Skin of body (tissue), 2 donors: ENCODE results near the gene ZP2. TPM values are rescaled to one million over a fixed set of nuclear protein-coding genes. Genes with fewer than 3 reads are reported as not detected.
"Not testable (repeated sequence)": the region's sequence is repeated elsewhere in the genome, so short reads cannot be mapped to it uniquely, and the experiment has no call there.

Experiments used
- DNase-seq: peaks from one replicate; lab custom pipeline; 2025; lab: John Stamatoyannopoulos, UW
- total RNA-seq: library from RNA; depleted of rRNA; stranded (reverse); fragments of >200 nt; gene quantifications from one replicate; pipeline ENCODE4 v1.2.3, GENCODE V29; 2014

Gene ZP2
- total RNA-seq, 1 donor from 2014 or later = 0.69 TPM

- DNase-seq = no peak
Observed at GRCh38 chr16:21217121-21217520, 5.7 kb upstream of the ZP2 start.

DNA sequence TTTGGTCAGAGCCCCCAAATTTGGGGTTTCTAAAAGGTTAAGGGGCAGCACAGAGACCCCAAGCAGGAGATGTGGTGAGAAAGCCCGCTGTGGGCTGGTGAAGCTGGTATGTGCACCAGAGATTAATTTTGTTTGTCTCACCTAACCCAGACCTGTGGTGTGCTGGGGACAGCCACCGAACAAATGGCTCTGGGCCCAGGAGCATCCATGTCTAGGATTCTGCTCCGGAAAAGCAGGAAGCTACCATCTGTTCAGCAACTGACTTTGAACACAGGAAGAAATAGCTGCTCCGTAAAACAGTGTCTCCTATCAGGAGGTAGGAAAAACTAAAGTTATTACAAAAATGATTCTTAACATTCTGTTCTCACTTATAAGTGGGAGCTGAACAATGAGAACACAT is 2.7 kb upstream of the ZP2 start:
- no peak for DNase-seq

- DNase-seq = no peak
Observed at GRCh38 chr16:21208446-21209230, 2.7 kb downstream of the ZP2 start.

GRCh38 chr16:21206550-21206949 is 4.8 kb downstream of the ZP2 start:
- DNase-seq = no peak

DNA sequence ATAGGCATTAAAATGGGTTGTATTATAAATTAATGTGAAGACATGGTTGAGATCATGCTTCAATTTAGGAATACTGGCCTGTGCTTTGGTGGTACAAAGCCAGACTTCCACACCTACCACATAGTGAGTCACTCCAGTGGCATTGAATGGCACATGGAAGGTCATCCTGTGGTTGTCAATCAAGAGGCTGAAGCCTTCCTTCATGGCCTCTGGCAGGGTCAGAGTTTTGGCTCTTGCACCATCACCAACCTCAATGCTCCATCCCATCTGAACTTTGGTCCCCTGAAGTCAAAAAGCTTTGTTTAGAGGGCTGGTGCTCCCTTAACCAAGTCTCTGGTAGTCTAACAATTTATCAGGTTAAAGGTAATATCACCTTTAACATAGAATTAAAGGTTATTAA is 6.1 kb downstream of the ZP2 start:
- no peak for DNase-seq

- DNase-seq = no peak
Observed at GRCh38 chr16:21203155-21203797, 8.1 kb downstream of the ZP2 start.

DNA sequence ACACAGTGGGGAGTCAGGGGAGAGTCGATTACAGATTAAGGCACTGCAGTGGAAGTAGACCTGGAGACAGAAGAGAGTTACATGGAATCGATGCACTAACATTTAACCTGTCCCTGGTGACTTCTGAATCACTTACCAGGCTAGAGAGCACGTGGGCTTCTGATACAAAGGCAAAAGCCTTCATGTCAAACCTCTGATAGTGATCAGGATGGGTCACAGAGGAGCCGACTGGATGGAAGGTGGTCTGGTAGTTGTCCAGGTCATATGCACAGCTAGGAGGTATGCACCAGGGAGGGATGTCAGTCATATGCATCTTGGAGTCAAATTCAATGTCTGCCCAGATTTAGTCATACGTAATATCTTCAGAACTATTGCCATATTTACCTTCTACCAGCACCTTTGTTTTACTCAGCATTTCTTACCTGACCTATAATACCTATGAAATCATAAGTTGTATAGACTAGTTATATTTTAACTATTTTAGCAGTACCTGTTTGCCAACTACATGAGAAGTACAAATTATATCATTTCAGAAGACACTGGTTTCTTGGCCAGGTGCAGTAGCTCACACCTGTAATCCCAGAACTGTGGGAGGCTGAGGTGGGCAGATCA is 11.7 kb downstream of the ZP2 start:
- no peak for DNase-seq

DNA sequence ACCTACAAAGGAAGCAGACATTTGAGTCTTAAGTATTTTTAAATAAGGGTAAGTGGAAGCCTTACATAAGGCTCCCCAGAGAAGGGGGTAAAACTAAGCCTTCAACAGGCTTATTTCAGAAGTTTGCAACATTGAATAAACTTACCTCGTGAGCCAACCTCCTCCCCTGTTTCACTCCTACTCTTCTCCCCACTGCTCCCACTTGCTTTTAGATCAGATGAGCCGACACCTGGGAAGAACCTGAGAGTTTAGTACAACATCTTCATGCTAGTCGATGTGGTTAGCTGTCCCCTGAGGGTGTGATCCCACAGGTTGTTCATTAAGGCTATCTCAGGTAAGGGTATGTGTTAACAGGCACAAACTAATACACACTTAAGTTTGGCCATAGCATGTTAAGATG is 13.8 kb downstream of the ZP2 start:
- no peak for DNase-seq

DNA sequence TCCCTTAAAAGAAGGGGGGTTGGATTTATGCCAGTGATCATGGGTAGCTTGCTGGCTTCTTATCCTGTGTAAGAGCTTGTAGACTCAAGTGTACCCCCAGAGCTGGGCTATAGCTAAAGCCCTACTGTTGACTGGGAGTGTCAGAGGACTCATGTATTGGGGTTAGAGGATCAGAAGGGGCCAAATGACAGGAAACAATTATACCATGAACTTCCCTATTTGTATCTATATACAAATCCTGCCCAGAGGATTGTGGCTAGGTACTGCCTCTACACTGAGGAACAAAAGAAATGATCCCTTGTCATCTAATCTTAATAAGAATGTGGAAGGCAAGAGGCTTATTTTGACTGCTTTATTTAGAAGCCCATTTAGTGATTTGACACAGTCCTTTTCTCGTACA is 14.3 kb downstream of the ZP2 start:
- no peak for DNase-seq

DNA sequence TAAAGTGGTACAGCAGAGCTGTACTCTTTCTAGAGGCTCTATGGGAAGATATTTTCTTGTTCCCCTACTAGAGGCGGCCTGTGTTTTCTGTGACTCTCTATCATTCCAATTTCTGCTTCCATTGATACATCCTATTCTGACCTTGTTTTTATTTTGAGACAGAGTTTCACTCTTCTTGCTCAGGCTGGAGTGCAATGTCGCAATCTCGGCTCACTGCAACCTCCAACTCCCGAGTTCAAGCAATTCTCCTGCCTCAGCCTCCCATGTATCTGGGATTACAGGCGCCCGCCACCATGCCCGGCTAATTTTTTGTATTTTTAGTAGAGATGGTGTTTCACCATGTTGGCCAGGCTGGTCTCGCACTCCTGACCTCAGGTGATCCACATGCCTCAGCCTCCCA is 16.0 kb downstream of the ZP2 start:
- not testable (repeated sequence) for DNase-seq

- DNase-seq = peak; percentile 49
Observed at GRCh38 chr16:21194771-21195301, 16.5 kb downstream of the ZP2 start.

GRCh38 chr16:21192991-21193390 is 18.4 kb downstream of the ZP2 start:
- DNase-seq = no peak

GRCh38 chr16:21190599-21190998 is 20.8 kb downstream of the ZP2 start:
- no peak for DNase-seq

DNA sequence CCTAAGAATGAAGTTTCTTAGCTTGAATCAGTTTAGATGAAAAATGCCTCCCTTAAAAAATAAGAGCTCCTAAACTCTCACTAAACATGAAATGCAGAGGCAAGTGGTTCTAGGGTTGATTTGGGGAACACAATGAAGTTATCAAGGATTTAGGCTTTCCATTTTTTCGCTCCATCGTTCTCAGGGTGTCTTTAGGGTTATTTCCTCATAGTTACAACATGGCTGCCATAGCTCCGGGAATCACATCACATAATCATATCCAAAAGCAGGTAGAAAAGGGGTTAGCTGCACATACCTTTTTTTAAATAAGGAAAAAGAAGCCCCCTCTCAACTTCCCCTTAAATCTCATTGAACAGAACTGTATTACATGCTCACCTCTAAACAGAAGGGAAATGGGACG is 21.4 kb downstream of the ZP2 start:
- DNase-seq = no peak

- no peak for DNase-seq
Observed at GRCh38 chr16:21189311-21189710, 22.1 kb downstream of the ZP2 start.

DNA sequence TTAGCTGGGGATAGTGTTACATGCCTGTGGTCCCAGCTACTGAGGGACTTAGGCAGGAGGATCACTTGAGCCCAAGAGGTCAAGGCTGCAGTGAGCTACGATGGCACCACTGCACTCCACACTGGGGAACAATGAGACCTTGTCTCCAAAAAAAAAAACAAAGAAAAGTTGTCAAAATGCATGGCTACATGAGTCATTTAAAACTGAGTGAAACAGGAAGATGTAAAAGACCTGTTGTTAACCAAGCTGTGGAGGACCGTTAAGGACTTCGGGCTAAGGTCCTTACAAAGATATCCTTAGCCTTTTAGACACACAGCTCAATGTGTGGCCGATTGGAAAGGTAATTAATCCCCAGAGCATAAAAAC is 25.1 kb downstream of the ZP2 start:
- DNase-seq = no peak

DNA sequence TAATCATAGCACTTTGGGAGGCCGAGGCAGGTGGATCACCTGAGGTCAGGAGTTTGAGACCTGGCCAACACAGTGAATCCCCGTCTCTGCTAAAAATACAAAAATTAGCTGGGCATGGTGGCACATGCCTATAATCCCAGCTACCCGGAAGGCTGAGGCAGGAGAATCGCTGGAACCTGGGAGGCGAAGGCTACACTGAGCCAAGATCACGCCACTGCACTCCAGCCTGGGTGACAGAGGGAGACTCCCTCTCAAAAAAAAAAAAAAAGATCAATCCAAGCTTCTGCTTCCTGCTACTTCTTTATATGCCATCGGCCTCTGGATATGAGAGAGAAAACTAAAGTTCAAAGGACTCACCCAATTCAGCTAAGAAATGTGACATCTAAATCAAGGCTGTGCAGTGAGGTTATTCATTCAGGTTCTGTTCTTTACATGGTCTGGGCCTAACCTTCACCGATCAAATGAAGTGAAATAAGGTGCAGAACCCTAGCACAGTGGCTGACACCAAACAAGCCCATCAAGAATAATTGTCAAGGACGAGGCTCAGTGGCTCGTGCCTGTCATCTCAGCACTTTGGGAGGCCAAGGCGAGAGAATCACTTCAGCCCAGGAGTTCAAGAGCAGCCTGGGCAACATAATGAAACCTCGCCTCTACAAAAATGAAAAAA is 25.6 kb downstream of the ZP2 start:
- no peak for DNase-seq

DNA sequence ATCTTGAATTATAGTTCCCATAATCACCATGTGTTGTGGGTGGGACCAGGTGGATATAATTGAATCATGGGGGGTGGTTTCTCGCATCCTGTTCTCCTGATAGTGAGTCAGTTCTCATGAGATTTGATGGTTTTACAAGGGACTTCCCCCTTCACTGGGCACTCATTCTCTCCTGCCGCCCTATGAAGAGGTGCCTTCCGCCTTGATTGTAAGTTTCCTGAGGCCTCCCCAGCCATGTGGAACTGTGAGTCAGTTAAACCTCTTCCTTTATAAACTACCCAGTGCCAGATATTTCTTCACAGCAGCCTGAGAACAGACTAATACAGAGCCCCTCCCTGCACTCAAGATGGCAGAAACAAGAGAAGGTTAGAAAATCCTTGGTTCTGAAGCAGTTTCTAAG is 26.5 kb downstream of the ZP2 start:
- DNase-seq = no peak

DNA sequence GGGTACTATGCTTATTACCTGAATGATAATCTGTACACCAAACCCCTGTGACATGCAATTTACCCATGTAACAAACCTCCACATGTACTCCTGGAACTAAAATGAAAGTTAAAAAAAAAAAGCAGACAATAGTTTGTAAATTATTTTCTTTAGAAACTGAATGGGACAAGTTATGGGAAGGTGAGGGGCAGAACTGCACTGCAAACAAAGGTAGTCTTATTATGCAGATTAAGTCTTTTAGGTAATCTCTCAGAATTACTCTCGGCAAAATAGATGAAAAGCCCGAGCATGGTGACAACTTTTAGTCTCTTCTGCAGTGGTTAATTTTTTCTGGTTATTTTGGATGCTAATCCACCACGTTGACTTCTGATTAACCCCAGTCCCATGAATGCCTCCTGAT is 27.4 kb downstream of the ZP2 start:
- no peak for DNase-seq

- DNase-seq = no peak
Observed at GRCh38 chr16:21179983-21180365, 31.4 kb downstream of the ZP2 start.

DNA sequence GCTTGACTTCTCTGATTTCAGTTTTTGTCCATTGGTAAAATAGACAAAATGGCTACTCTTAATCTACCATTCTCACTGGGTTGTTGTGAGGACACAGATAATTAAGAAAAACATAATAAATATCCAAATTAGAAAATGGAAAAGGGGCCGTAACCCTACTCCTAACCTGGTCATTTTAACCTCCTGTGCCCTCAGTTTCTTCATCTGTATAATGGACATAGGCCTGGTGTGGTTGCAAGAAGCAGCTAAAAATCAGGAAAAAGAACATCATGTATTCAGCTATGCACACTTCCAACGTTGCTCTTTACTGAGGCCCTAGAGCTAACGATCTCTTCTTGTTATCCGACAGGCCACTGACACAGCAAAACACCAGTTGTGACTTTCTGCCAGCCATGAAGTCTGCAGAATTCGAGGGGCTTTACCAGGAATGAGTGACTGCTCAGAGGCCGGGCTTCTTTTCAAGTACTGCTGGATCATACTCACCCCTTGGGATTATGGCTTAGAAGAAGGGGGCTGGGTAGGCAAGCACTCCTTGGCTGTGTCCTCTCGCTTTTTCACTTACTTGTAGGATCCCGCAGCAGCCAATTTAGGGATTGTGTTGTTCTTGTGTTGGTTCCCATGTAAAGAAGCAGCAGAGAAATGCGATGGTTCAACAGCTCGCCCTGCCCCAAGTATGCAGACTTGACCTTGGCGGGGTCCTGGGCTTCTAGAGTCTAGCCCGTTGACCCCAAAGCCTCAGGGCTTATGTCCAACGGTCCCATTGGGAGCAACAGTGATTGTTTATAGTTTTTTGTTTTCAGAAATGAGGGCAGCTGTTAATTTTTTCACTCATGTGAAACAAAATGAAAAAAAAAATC is 32.0 kb downstream of the ZP2 start:
- DNase-seq = no peak
